Measurements from ENCODE around the gene ATAD1. TPM values are rescaled to one million over a fixed set of nuclear protein-coding genes. Genes with fewer than 3 reads are reported as not detected.
"Not testable (repeated sequence)": the region's sequence is repeated elsewhere in the genome, so short reads cannot be mapped to it uniquely, and the experiment has no call there.

Gene ATAD1
- total and polyA plus RNA-seq, 2 experiments from 2014 or later = 47.4 to 82.5 TPM

DNA sequence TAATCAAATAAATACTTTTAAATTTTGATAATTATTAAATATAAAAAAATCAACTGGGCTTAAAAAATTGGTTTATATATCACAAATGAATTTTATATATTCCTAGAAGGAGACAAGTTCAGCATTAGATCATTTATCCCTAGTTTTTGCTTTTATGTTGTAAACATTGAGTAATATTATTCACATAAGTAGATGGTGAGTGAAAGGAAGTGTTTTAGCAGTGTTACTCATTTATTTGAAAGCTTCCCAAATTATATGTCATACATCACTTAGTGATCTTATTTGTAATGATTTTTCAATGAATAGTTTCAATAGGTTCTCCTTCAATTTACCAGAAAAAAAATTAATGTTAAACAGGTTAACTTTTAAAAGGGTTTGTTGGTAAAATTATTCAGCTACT is 29.5 kb upstream of the ATAD1 start:
- H3K27me3 ChIP-seq = no peaks in the 10 kb centered on the region
- DNase-seq (ENCODE audit: low read depth in 1 of 2, low spot score in 1 of 2) = no peak
- no peak overlapping the region for H3K4me3 ChIP-seq
- H3K9me3 ChIP-seq (ENCODE audit: low read depth) = no peaks in the 10 kb centered on the region
- no peak overlapping the region for H3K27ac ChIP-seq
- TF ChIP-seq, protein P1, sequence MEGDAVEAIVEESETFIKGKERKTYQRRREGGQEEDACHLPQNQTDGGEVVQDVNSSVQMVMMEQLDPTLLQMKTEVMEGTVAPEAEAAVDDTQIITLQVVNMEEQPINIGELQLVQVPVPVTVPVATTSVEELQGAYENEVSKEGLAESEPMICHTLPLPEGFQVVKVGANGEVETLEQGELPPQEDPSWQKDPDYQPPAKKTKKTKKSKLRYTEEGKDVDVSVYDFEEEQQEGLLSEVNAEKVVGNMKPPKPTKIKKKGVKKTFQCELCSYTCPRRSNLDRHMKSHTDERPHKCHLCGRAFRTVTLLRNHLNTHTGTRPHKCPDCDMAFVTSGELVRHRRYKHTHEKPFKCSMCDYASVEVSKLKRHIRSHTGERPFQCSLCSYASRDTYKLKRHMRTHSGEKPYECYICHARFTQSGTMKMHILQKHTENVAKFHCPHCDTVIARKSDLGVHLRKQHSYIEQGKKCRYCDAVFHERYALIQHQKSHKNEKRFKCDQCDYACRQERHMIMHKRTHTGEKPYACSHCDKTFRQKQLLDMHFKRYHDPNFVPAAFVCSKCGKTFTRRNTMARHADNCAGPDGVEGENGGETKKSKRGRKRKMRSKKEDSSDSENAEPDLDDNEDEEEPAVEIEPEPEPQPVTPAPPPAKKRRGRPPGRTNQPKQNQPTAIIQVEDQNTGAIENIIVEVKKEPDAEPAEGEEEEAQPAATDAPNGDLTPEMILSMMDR (IDR thresholded peaks at IDR 0.05; ENCODE audit: low read depth, low read length) = no peak
- H3K36me3 ChIP-seq = no peaks in the 10 kb centered on the region
- peaks cover 8% of the 10 kb centered on the region for H3K4me1 ChIP-seq (ENCODE audit: low read depth)

GRCh38 chr10:87846711-87847110 is 28.7 kb upstream of the ATAD1 start:
- not testable (repeated sequence) for H3K9me3 ChIP-seq (ENCODE audit: low read depth); DNase-seq (ENCODE audit: low read depth in 1 of 2, low spot score in 1 of 2); H3K27me3 ChIP-seq; H3K27ac ChIP-seq; H3K4me1 ChIP-seq (ENCODE audit: low read depth); H3K36me3 ChIP-seq; H3K4me3 ChIP-seq

DNA sequence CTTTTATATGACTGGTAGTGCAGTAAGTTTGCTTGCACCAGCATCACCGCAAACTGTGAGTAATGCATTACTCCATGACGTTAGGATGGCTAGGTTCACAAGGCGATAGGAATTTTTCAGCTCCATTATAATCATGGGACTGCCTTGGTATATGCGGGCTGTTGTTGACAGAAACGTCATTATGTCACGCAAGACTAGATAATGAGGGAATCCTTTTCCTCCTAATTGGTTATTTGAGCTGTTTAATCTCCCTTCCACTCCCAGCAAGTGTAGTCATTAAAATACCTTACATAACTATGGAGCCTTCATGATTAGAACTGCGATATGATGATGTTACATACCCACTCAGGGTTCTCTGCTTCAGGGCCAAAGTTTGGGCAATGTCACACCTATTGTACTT is 28.0 kb upstream of the ATAD1 start:
- Histone ChIP-seq H3K27me3 (no peaks in the 10 kb centered on the region), H3K4me3 (no peak overlapping the region), H3K36me3 (no peaks in the 10 kb centered on the region), H3K4me1 (ENCODE audit: low read depth) (peaks cover 8% of the 10 kb centered on the region), H3K27ac (no peak overlapping the region), H3K9me3 (ENCODE audit: low read depth) (no peaks in the 10 kb centered on the region)
- TF ChIP-seq, protein P1 (IDR thresholded peaks at IDR 0.05; ENCODE audit: low read depth, low read length) = no peak
- peak in 1 of 2 donors; percentile 86 for DNase-seq (ENCODE audit: low read depth in 1 of 2, low spot score in 1 of 2)

GRCh38 chr10:87845624-87845998 is 27.6 kb upstream of the ATAD1 start:
- H3K9me3 ChIP-seq (ENCODE audit: low read depth) = no peaks in the 10 kb centered on the region
- H3K27ac ChIP-seq = no peak overlapping the region
- H3K36me3 ChIP-seq = no peaks in the 10 kb centered on the region
- TF ChIP-seq, protein P1 (IDR thresholded peaks at IDR 0.05; ENCODE audit: low read depth, low read length) = no peak
- H3K4me3 ChIP-seq = no peak overlapping the region
- no peak for DNase-seq (ENCODE audit: low read depth in 1 of 2, low spot score in 1 of 2)
- peaks cover 8% of the 10 kb centered on the region for H3K4me1 ChIP-seq (ENCODE audit: low read depth)
- no peaks in the 10 kb centered on the region for H3K27me3 ChIP-seq

DNA sequence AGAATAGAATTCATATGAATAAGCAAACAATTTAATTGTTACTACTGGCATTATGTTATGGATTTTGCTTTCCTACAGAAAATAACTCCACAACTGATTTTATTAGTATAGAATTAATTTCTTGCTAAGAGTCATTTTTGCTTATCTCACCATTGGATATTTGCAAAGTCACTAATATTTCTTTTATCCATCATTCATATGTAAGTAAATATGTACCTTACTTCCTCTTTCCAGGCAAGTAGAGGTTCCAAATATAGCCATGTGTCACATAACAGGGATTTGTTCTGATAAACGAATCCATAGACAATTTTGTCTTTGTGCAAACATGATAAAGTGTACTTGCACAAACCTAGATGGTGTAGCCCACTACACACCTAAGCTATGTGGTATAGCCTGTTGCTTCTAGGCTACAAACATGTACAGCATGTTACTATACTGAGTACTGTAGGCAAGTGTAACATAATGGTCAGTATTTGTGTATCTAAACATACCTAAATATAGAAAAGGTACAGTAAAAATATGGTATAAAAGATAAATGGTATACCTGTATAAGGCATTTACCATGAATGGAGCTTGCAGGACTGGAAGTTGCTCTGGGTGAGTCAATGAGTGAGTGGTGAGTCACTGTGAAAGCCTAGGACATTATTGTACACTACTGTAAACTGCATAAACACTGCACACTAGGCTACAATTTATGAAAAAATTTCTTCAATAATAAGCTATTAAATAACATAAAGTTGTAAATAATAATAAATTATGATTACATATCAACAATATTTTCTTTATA is 27.0 kb upstream of the ATAD1 start:
- H3K9me3 ChIP-seq (ENCODE audit: low read depth) = no peaks in the 10 kb centered on the region
- no peak overlapping the region for H3K27ac ChIP-seq
- H3K4me3 ChIP-seq = no peak overlapping the region
- H3K4me1 ChIP-seq (ENCODE audit: low read depth) = peaks cover 8% of the 10 kb centered on the region
- H3K27me3 ChIP-seq = no peaks in the 10 kb centered on the region
- no peaks in the 10 kb centered on the region for H3K36me3 ChIP-seq
- TF ChIP-seq, protein P1 (IDR thresholded peaks at IDR 0.05; ENCODE audit: low read depth, low read length) = no peak
- DNase-seq (ENCODE audit: low read depth in 1 of 2, low spot score in 1 of 2) = peak in 1 of 2 donors; percentile 46

DNA sequence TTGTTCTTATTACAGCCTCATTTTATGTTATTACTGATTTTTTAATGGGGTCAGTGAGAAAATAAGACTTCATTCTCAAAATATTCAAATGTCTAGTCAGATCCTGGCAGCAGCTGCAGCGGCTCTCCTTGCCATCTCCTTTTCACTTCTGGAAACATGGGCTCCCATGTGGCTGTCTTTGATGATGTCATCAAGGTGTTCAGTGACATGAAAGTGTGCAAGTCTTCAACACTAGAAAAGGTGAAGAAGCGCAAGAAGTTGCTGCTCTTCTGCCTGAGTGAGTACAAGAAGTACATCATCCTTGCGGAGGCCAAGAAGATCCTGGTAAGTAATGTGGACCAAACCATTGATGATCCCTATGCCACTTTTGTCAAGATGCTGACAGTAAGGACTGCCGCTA is 25.7 kb upstream of the ATAD1 start:
- DNase-seq (ENCODE audit: low read depth in 1 of 2, low spot score in 1 of 2) = no peak
- no peaks in the 10 kb centered on the region for H3K36me3 ChIP-seq

More for the DNA sequence above, 25.7 kb upstream of the ATAD1 start:
- H3K4me3 ChIP-seq = no peak overlapping the region
- H3K27ac ChIP-seq = no peak overlapping the region
- H3K9me3 ChIP-seq (ENCODE audit: low read depth) = no peaks in the 10 kb centered on the region
- H3K27me3 ChIP-seq = no peaks in the 10 kb centered on the region
- H3K4me1 ChIP-seq (ENCODE audit: low read depth) = peaks cover 8% of the 10 kb centered on the region
- TF ChIP-seq, protein P1 (IDR thresholded peaks at IDR 0.05; ENCODE audit: low read depth, low read length) = no peak
